ENCODE measurements around the gene AK9. TPM values are rescaled to one million over a fixed set of nuclear protein-coding genes. Genes with fewer than 3 reads are reported as not detected.

The AK9 gene
- total and polyA plus RNA-seq, 12 donors: 1.9 to 9.9 (median 5.4) TPM

- 0 to 1% (median 0%) methylated on average over 8 to 70 of the region's 70 CpGs for WGBS, 4 donors
- Histone ChIP-seq H3K4me3 (peak within 1 kb of the TSS in 2 of 4 donors; percentile 39 to 84), H3K9me3 (replicated peaks in 1 of 3) (no peaks in the 10 kb centered on the region), H3K27ac (peak within 1 kb of the TSS in 4 of 5 donors; percentile 29 to 83 (median 48)), H3K4me1 (replicated peaks in 1 of 2) (peaks cover 15 to 34% of the 10 kb centered on the region in 2 donors), H3K27me3 (no peaks in the 10 kb centered on the region), H3K36me3 (replicated peaks in 1 of 2) (no peaks in the 10 kb centered on the region)
- DNase-seq: peak in 6 of 7 donors; percentile 51 to 75 (median 58)
- intact Hi-C loops (cut with DNase I): no loop called here
- TF ChIP-seq POLR2A (IDR thresholded peaks at IDR 0.05): peak in 1 of 2 donors; percentile 2
- TF ChIP-seq, protein P1, sequence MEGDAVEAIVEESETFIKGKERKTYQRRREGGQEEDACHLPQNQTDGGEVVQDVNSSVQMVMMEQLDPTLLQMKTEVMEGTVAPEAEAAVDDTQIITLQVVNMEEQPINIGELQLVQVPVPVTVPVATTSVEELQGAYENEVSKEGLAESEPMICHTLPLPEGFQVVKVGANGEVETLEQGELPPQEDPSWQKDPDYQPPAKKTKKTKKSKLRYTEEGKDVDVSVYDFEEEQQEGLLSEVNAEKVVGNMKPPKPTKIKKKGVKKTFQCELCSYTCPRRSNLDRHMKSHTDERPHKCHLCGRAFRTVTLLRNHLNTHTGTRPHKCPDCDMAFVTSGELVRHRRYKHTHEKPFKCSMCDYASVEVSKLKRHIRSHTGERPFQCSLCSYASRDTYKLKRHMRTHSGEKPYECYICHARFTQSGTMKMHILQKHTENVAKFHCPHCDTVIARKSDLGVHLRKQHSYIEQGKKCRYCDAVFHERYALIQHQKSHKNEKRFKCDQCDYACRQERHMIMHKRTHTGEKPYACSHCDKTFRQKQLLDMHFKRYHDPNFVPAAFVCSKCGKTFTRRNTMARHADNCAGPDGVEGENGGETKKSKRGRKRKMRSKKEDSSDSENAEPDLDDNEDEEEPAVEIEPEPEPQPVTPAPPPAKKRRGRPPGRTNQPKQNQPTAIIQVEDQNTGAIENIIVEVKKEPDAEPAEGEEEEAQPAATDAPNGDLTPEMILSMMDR (IDR thresholded peaks at IDR 0.05): peak in 3 of 6 experiments; percentile 20 to 42 (median 36)
These were observed 235.4 kb downstream of the AK9 start, which contains the start of gene MICAL1 for GRCh38 chr6:109455437-109456110. Gene MICAL1 (minus strand): TSS chr6:109455772. CDS start chr6:109454196, 1,576 bp downstream.

DNA sequence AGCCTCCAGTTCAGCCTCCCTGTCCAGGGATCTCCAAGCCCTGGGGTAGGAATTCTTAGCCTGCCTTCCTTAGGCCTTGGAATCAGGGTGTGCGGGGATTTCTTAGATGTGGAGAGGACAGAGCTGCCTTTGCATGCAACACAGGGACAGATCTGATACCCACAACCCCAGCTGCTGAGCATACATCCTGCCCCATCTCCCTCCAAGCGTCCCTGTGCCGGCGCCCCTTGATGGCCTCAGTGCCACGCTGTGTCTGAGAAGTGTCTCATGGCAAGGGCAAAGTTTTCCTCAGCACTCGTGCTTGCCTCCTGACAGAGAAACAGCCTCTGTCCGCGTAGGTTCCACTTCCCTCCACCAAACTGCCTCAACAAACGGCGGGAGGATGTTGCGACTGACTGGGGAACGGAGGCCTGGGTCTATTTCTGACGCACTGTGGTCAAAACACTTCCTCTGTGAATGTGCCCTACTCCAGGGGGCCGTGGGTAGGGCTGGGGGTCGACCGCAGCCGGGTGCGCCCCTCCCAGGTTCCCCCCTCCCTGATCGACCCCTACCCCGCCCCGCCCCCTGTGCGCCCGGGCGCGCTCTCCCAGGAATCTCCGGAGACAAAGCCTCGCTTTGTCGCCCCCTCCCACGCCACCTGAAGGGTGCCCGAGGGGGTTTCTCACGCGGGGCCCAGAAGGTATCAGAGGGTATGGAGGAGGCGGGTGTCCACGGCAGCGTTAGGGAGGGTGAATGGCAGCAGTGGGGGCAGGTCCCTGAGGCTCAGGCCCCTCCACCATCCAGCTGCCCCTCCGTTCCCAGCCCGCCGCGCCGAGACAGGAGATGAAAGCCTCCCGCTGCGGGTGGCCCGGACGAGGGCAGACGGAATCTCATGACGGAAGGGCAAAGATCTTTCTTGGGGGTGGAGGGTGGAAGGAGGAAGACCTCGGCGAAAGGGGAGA, 236.2 kb downstream of the AK9 start:
- H3K27ac ChIP-seq: peak overlapping the region in 4 of 5 donors; percentile 29 to 83 (median 48)

DNA sequence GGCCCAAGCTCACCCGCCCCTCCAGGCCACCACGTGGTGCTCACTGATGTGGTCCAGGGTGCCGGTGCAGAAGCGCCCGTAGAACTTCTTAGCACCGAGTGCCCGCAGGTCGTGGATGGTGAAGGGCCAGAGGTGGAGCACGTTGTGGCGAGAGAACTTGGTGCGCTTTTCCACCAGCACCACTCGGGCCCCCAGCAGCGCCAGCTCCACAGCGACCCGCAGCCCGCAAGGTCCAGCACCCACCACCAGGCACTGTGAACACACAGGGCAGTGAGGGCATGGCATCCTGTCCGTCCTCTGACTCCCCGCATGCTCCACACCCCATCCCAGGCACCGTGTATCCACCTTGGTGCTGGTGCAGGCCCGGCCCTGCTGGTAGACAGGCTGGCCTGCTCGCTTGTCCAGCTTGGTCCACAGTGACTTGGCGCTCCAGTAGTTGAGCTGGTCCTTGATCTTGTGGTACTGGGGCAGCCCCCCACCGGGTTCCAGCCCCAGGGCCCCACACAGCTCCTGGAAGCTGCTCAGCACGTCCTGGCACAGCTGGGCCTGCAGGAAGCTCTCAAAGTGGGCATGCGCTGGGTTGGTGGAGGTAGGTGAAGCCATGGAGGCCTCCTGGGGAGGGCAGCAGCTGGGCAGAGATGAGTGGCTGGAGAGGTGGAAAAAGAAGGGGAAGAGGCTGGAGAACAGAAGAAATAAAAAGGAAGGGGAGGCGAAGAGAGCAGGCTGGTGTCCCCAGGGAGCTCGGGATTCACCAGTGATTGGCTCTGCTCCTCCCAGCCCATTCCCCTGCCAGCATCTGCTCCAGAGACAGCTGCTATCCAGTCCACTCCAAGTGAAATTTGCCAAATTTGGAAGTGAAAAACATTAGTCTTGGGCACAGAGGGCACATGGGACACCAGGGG, 237.2 kb downstream of the AK9 start:
- 92 to 95% (median 93%) methylated on average over 19 to 27 of the region's 27 CpGs for WGBS, 4 donors
- TF ChIP-seq, protein P1 (IDR thresholded peaks at IDR 0.05): no peak
- TF ChIP-seq POLR2A (IDR thresholded peaks at IDR 0.05): no peak
- Histone ChIP-seq H3K4me3 (no peak overlapping the region), H3K4me1 (replicated peaks in 1 of 2) (peaks cover 15 to 34% of the 10 kb centered on the region in 2 donors), H3K9me3 (replicated peaks in 1 of 3) (no peaks in the 10 kb centered on the region), H3K36me3 (replicated peaks in 1 of 2) (no peaks in the 10 kb centered on the region), H3K27ac (peak overlapping the region in 2 of 5 donors; percentile 64 to 83), H3K27me3 (no peaks in the 10 kb centered on the region)
- peak in 1 of 7 donors; percentile 44 for DNase-seq
- intact Hi-C loops (cut with DNase I): no loop called here

More for the DNA sequence above, 236.2 kb downstream of the AK9 start:
- no peaks in the 10 kb centered on the region for H3K27me3 ChIP-seq
- 13 to 21% (median 17%) methylated on average over 13 to 48 of the region's 48 CpGs for WGBS, 4 donors
- H3K36me3 ChIP-seq (replicated peaks in 1 of 2): no peaks in the 10 kb centered on the region
- DNase-seq: peak in 6 of 7 donors; percentile 34 to 72 (median 54)
- intact Hi-C loops (cut with DNase I): no loop called here
- H3K4me1 ChIP-seq (replicated peaks in 1 of 2): peaks cover 15 to 34% of the 10 kb centered on the region in 2 donors
- TF ChIP-seq POLR2A (IDR thresholded peaks at IDR 0.05): no peak
- TF ChIP-seq, protein P1 (IDR thresholded peaks at IDR 0.05): no peak
- no peaks in the 10 kb centered on the region for H3K9me3 ChIP-seq (replicated peaks in 1 of 3)
- peak overlapping the region in 2 of 4 donors; percentile 39 to 84 for H3K4me3 ChIP-seq
